Measurements from ENCODE around the gene PTBP3. TPM values are rescaled to one million over a fixed set of nuclear protein-coding genes. Genes with fewer than 3 reads are reported as not detected.

The PTBP3 gene
- polyA plus RNA-seq, 3 donors: 33.6 to 68.3 (median 51.4) TPM

DNA sequence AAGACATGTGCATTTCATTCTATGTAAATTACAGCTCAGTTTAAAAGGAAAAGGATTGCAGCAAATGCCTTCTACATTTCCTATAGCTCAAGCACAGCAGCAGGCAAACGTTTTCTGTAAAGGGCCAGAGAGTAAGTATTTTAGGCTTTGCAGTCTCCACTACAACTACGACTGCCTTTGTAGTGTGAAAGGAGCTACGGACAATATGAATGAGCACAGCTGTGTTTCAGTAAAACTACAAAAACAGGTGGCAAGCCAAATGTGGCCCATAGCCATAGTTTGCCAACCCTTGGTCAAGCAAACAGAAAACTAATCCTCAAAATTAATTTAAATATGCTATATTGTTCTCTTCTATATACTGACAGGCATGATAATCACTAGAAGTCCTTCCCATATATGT, 7.2 kb downstream of the PTBP3 start:
- H3K79me2 ChIP-seq (ENCODE audit: insufficient read depth, low read length): peaks cover 100% of the 10 kb centered on the region
- Mint-ChIP-seq H3K4me1 (peaks cover 44% of the 10 kb centered on the region), H3K27me3 (ENCODE audit: low read depth in 3 of 3) (no peaks in the 10 kb centered on the region), H3K36me3 (peaks cover 13 to 20% of the 10 kb centered on the region in 2 donors), H3K9me3 (peaks cover 0 to 2% (median 0%) of the 10 kb centered on the region in 7 donors), H3K27ac (peak overlapping the region in 1 of 7 donors; percentile 15), H3K4me3 (no peak overlapping the region)
- DNase-seq: no peak
- H3K4me3 ChIP-seq (replicated peaks in 1 of 3; ENCODE audit: low read depth in 2 of 3, low read length in 3 of 3): no peak overlapping the region
- peaks cover 100% of the 10 kb centered on the region for H4K20me1 ChIP-seq (ENCODE audit: insufficient read depth, low read length)
- no peaks in the 10 kb centered on the region for H3K9me3 ChIP-seq (replicated peaks in 1 of 2; ENCODE audit: control insufficient read depth in 1 of 2, insufficient read depth in 1 of 2, low read length in 2 of 2)
- H2AFZ ChIP-seq (ENCODE audit: insufficient read depth, low read depth, low read length, poor library complexity, severe bottlenecking): no peak overlapping the region
- peaks cover 9 to 33% of the 10 kb centered on the region in 2 donors for H3K4me1 ChIP-seq (ENCODE audit: control insufficient read depth in 1 of 2, insufficient read depth in 2 of 2, low read length in 2 of 2)
- intact Hi-C loops (cut with micrococcal nuclease): loop anchor here in 1 of 2 donors (5.0 kb wide), 1 partner anchor 51 kb away; no protein-coding TSS in a partner anchor
- H3K9ac ChIP-seq (ENCODE audit: insufficient read depth, low read length, poor library complexity, severe bottlenecking): no peak overlapping the region
- H3K36me3 ChIP-seq (replicated peaks in 1 of 2; ENCODE audit: control insufficient read depth in 1 of 2, insufficient read depth in 2 of 2, low read length in 2 of 2): peaks cover 0 to 9% of the 10 kb centered on the region in 2 donors
- no peak overlapping the region for H3K4me2 ChIP-seq (replicated peaks; ENCODE audit: extremely low read depth, low read length, poor library complexity, severe bottlenecking)
- no peaks in the 10 kb centered on the region for H3K27me3 ChIP-seq (ENCODE audit: control insufficient read depth in 2 of 2, insufficient read depth in 2 of 2, low read length in 2 of 2)
- H3K27ac ChIP-seq (ENCODE audit: low read depth in 1 of 2, low read length in 2 of 2): no peak overlapping the region
- WGBS (ENCODE audit: insufficient coverage): no CpG with 5 or more reads among the region's 3 CpGs
- TF ChIP-seq, protein P1, sequence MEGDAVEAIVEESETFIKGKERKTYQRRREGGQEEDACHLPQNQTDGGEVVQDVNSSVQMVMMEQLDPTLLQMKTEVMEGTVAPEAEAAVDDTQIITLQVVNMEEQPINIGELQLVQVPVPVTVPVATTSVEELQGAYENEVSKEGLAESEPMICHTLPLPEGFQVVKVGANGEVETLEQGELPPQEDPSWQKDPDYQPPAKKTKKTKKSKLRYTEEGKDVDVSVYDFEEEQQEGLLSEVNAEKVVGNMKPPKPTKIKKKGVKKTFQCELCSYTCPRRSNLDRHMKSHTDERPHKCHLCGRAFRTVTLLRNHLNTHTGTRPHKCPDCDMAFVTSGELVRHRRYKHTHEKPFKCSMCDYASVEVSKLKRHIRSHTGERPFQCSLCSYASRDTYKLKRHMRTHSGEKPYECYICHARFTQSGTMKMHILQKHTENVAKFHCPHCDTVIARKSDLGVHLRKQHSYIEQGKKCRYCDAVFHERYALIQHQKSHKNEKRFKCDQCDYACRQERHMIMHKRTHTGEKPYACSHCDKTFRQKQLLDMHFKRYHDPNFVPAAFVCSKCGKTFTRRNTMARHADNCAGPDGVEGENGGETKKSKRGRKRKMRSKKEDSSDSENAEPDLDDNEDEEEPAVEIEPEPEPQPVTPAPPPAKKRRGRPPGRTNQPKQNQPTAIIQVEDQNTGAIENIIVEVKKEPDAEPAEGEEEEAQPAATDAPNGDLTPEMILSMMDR (IDR thresholded peaks at IDR 0.05): no peak

- Histone ChIP-seq H2AFZ (ENCODE audit: insufficient read depth, low read depth, low read length, poor library complexity, severe bottlenecking) (no peak overlapping the region), H3K9ac (ENCODE audit: insufficient read depth, low read length, poor library complexity, severe bottlenecking) (no peak overlapping the region), H3K27ac (ENCODE audit: low read depth in 1 of 2, low read length in 2 of 2) (no peak overlapping the region), H3K36me3 (replicated peaks in 1 of 2; ENCODE audit: control insufficient read depth in 1 of 2, insufficient read depth in 2 of 2, low read length in 2 of 2) (peaks cover 0 to 9% of the 10 kb centered on the region in 2 donors), H4K20me1 (ENCODE audit: insufficient read depth, low read length) (peaks cover 100% of the 10 kb centered on the region), H3K9me3 (replicated peaks in 1 of 2; ENCODE audit: control insufficient read depth in 1 of 2, insufficient read depth in 1 of 2, low read length in 2 of 2) (no peaks in the 10 kb centered on the region), H3K4me2 (replicated peaks; ENCODE audit: extremely low read depth, low read length, poor library complexity, severe bottlenecking) (no peak overlapping the region), H3K4me1 (ENCODE audit: control insufficient read depth in 1 of 2, insufficient read depth in 2 of 2, low read length in 2 of 2) (peaks cover 7 to 27% of the 10 kb centered on the region in 2 donors), H3K79me2 (ENCODE audit: insufficient read depth, low read length) (peaks cover 100% of the 10 kb centered on the region), H3K27me3 (ENCODE audit: control insufficient read depth in 2 of 2, insufficient read depth in 2 of 2, low read length in 2 of 2) (no peaks in the 10 kb centered on the region), H3K4me3 (replicated peaks in 1 of 3; ENCODE audit: low read depth in 2 of 3, low read length in 3 of 3) (no peak overlapping the region)
- H3K27ac Mint-ChIP-seq: peak overlapping the region in 3 of 7 donors; percentile 30 to 86 (median 76)
- no peak for DNase-seq
- no peaks in the 10 kb centered on the region for H3K27me3 Mint-ChIP-seq (ENCODE audit: low read depth in 3 of 3)
- peaks cover 13 to 20% of the 10 kb centered on the region in 2 donors for H3K36me3 Mint-ChIP-seq
- H3K4me3 Mint-ChIP-seq: no peak overlapping the region
- TF ChIP-seq, protein P1 (IDR thresholded peaks at IDR 0.05): no peak
- peaks cover 39% of the 10 kb centered on the region for H3K4me1 Mint-ChIP-seq
- WGBS (ENCODE audit: insufficient coverage): 89% methylated on average over 7 of the region's 8 CpGs
- intact Hi-C loops (cut with micrococcal nuclease): loop anchor here in 1 of 2 donors (5.0 kb wide), 1 partner anchor 52 kb away; no protein-coding TSS in a partner anchor
- H3K9me3 Mint-ChIP-seq: peaks cover 0 to 2% (median 0%) of the 10 kb centered on the region in 7 donors
These were observed 7.8 kb downstream of the PTBP3 start for GRCh38 chr9:112325600-112325999.

All from CD14-positive monocyte (primary cell).